Vagina (tissue), 2 donors: ENCODE measurements around the gene EIPR1. TPM values are rescaled to one million over a fixed set of nuclear protein-coding genes. Genes with fewer than 3 reads are reported as not detected.

Experiments used
- DNase-seq, 2 donors: peaks; one replicate each; pipeline ENCODE4 v3.0.0-alpha.2; 2017; ENCODE audit errors: extremely low spot score in 2 of 2
- H3K27ac ChIP-seq: fragments of 200-600 bp; sonication (generic); one replicate; pipeline ENCODE4 v1.5.1; 2019
- H3K27me3 ChIP-seq: fragments of 200-600 bp; sonication (generic); one replicate; pipeline ENCODE4 v1.5.1; 2019
- H3K36me3 ChIP-seq, 2 donors: fragments of 200-600 bp; sonication (generic); one replicate each; pipeline ENCODE4 v1.5.1; 2017 to 2019
- H3K4me1 ChIP-seq: fragments of 200-600 bp; sonication (generic); one replicate; pipeline ENCODE4 v1.5.1; 2019
- H3K4me3 ChIP-seq, 2 donors: fragments of 200-600 bp; sonication (generic); 1 replicate in 1 of 2; 2 replicates in 1 of 2; pipeline ENCODE4 v1.5.1; 2016 to 2019
- H3K9me3 ChIP-seq: fragments of 200-600 bp; sonication (generic); one replicate; pipeline ENCODE4 v1.5.1; 2019
- CTCF ChIP-seq, 3 experiments: fragments of 450-650 bp in 2 of 3; fragments of 200-600 bp in 1 of 3; sonication (generic) in 1 of 3; IDR thresholded peaks; one replicate each; pipeline ENCODE4 v1.5.1; 2017 to 2019; ENCODE audit warnings: antibody characterized with exemption in 3 of 3, mild to moderate bottlenecking in 2 of 3, moderate library complexity in 2 of 3
- POLR2A ChIP-seq, 2 donors: fragments of 450-650 bp; IDR thresholded peaks; one replicate each; pipeline ENCODE4 v1.6.1; 2017; ENCODE audit warnings: antibody characterized with exemption in 2 of 2, mild to moderate bottlenecking in 2 of 2, moderate library complexity in 2 of 2
- POLR2AphosphoS5 ChIP-seq, 2 donors: sonication (generic); formaldehyde crosslinking; IDR thresholded peaks; one replicate each; pipeline ENCODE4 v1.9.0; 2017; ENCODE audit warnings: antibody characterized with exemption in 2 of 2, mild to moderate bottlenecking in 2 of 2, low read depth in 1 of 2; ENCODE audit not compliant: insufficient read depth in 1 of 2
- intact Hi-C: fragments of 100-400 bp; cut with DNase I; formaldehyde crosslinking; loops from one replicate; pipeline ENCODE4 v1.15.1; 2023
- total RNA-seq: library from RNA; depleted of rRNA; stranded (reverse); fragments of >200 nt; gene quantifications from one replicate; pipeline ENCODE4 v1.2.3, GENCODE V29; 2016

EIPR1 gene
- total RNA-seq, 1 donor from 2014 or later, result 39.8 TPM

GRCh38 chr2:3423492-3424170 lies 46.0 kb upstream of the EIPR1 start:
- no peaks in the 10 kb centered on the region for H3K4me1 ChIP-seq
- peak in 1 of 2 donors; percentile 74 for DNase-seq
- intact Hi-C loops, result loop anchor here (10.0 kb wide), 1 partner anchor 231 kb away; the partner anchor contains the start of gene ALLC

DNA sequence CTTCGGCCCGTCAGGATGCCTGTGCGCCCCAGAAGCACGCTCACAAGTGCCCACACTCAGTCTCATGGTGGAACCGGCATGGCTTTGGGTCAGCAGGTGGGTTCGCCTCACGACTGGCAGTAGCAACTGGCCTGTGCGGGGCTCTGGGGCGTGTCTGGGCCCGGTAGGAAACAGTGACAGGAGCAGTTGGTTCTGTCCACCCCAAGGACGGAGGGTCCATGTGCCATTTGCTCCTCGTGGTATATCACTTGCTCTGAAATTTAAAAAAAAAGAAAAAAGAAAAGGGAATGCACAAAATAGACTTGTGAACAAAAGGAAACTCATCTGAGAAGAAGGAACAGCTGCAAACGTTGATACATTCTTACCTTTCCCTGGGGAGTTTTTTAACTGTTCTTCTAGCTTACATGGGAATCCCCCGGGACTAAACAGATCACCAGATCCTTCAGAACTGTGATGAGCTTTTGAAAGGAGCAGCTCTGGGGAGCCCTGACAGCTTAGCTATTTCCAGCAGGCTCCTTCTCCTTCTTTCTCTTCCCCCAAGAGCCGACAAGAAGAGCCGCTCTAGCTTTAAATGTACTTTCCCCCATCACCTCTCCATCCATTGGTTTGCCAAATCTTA lies 44.7 kb upstream of the EIPR1 start:
- intact Hi-C loops, result loop anchor here (10.0 kb wide), 1 partner anchor 233 kb away; the partner anchor contains the start of gene ALLC
- Histone ChIP-seq H3K4me3 (no peak overlapping the region), H3K4me1 (no peaks in the 10 kb centered on the region), H3K27ac (no peak overlapping the region), H3K27me3 (no peaks in the 10 kb centered on the region), H3K9me3 (no peaks in the 10 kb centered on the region), H3K36me3 (peaks cover 0 to 31% of the 10 kb centered on the region in 2 donors)
- DNase-seq, result peak in 1 of 2 donors; percentile 37
- TF ChIP-seq POLR2AphosphoS5 (IDR thresholded peaks at IDR 0.05; ENCODE audit: insufficient read depth in 1 of 2, low read depth in 1 of 2) (no peak), POLR2A (IDR thresholded peaks at IDR 0.05) (no peak)

More at GRCh38 chr2:3423492-3424170, 46.0 kb upstream of the EIPR1 start:
- TF ChIP-seq CTCF (IDR thresholded peaks at IDR 0.05) (peak; percentile 88 to 96 (median 88)), POLR2A (IDR thresholded peaks at IDR 0.05) (no peak), POLR2AphosphoS5 (IDR thresholded peaks at IDR 0.05; ENCODE audit: insufficient read depth in 1 of 2, low read depth in 1 of 2) (peak in 1 of 2 donors; percentile 20)
- H3K27me3 ChIP-seq, result no peaks in the 10 kb centered on the region
- no peak overlapping the region for H3K27ac ChIP-seq
- no peak overlapping the region for H3K4me3 ChIP-seq
- H3K36me3 ChIP-seq, result peaks cover 0 to 38% of the 10 kb centered on the region in 2 donors
- no peaks in the 10 kb centered on the region for H3K9me3 ChIP-seq

DNA sequence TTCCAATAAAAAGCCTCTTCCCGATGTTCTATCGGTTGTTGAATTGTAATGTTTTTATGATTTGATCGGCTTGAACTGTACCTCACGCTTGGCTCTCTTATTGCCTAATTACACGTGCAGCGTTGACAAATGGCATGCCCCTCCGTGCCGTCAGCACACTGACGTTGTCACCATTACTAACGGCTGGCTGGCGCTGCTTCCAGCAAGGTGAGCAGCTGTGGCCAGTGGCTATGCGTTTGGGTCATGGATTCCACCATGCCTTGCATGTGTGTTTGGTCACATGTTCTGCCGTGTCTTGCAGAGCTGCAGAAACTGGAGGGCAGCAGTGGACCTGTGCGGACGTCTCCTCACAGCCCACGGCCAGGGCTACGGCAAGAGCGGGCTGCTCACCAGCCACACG lies 44.0 kb upstream of the EIPR1 start:
- peaks cover 0 to 29% of the 10 kb centered on the region in 2 donors for H3K36me3 ChIP-seq
- H3K4me3 ChIP-seq, result no peak overlapping the region
- H3K27me3 ChIP-seq, result no peaks in the 10 kb centered on the region
- H3K27ac ChIP-seq, result no peak overlapping the region
- no peak for DNase-seq
- TF ChIP-seq POLR2AphosphoS5 (IDR thresholded peaks at IDR 0.05; ENCODE audit: insufficient read depth in 1 of 2, low read depth in 1 of 2) (no peak), POLR2A (IDR thresholded peaks at IDR 0.05) (no peak), CTCF (IDR thresholded peaks at IDR 0.05) (no peak)
- no peaks in the 10 kb centered on the region for H3K4me1 ChIP-seq
- no peaks in the 10 kb centered on the region for H3K9me3 ChIP-seq
- intact Hi-C loops, result loop anchor here (10.0 kb wide), 1 partner anchor 233 kb away; the partner anchor contains the start of gene ALLC

DNA sequence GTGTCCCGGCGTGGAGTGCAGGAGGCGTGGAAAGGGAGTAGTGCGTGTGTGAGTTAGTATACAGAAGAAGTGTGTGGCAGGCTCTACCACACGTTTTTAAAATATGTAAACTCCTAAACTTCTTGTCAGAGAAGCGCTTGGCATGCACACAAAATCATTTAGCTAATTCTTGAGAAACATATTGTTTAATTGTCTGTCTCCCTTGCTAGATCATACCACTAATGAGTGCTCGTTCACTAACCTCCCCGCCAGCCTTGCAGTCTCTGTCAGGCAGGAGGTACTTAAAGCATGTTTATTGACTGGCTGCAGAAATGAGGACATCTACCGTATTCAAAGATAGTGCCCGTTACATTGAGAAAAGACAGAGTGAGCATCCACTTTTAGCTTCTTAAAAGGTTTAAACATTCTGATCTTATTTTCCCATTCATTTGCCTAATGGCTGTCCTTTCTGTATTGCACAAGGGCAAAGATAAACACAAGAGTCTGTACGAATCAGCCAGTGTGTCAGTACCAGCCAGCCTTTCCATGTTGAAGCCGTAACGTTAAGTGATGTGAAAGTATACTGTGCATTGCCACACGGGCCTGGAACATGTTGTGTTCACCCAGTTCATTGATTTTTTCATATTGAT lies 43.3 kb upstream of the EIPR1 start:
- Histone ChIP-seq H3K27me3 (no peaks in the 10 kb centered on the region), H3K36me3 (peaks cover 0 to 29% of the 10 kb centered on the region in 2 donors), H3K27ac (no peak overlapping the region), H3K9me3 (no peaks in the 10 kb centered on the region), H3K4me1 (no peaks in the 10 kb centered on the region), H3K4me3 (no peak overlapping the region)
- no peak for TF ChIP-seq CTCF (IDR thresholded peaks at IDR 0.05)
- TF ChIP-seq POLR2AphosphoS5 (IDR thresholded peaks at IDR 0.05; ENCODE audit: insufficient read depth in 1 of 2, low read depth in 1 of 2), result no peak
- TF ChIP-seq POLR2A (IDR thresholded peaks at IDR 0.05), result no peak
- DNase-seq, result no peak
- intact Hi-C loops, result loop anchor here (10.0 kb wide), 1 partner anchor 234 kb away; the partner anchor contains the start of gene ALLC

DNA sequence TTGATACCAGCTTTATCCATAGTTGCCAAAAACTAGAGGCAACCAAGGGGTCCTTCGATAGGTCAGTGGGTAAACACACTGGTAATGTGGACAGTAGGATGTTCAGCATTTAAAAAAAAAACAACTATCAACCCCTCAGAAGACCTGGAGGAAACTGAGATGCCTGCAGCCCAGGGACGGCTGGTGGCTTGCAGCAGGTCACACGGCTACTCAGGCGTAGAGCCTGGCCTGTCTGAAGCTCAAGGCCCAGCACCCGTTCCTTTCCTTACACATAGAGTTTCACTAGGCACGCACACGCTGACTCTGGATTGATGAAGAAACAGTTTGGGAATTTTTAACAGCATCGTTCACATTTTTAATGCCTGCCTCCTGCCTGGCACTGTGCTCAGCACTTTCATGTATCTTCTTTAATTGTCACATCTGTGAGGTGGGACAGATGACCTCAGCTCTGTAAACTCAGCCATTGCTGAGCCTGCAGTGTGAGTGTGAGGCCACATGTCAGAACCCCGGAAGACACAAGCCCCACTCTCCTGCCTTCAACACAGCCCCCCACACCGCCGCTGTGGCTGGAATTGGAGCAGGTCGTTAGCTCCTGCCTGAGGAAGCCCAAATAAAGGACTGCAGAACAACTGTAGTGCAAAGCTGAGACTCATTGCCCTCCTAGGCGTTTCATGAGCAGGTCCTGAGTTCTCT lies 42.6 kb upstream of the EIPR1 start:
- no peak overlapping the region for H3K4me3 ChIP-seq
- H3K36me3 ChIP-seq, result peaks cover 0 to 25% of the 10 kb centered on the region in 2 donors
- DNase-seq, result no peak
- H3K27ac ChIP-seq, result no peak overlapping the region
- no peaks in the 10 kb centered on the region for H3K9me3 ChIP-seq
- H3K4me1 ChIP-seq, result no peaks in the 10 kb centered on the region
- TF ChIP-seq POLR2A (IDR thresholded peaks at IDR 0.05) (no peak), POLR2AphosphoS5 (IDR thresholded peaks at IDR 0.05; ENCODE audit: insufficient read depth in 1 of 2, low read depth in 1 of 2) (no peak), CTCF (IDR thresholded peaks at IDR 0.05) (no peak)
- intact Hi-C loops, result loop anchor here (10.0 kb wide), 1 partner anchor 235 kb away; the partner anchor contains the start of gene ALLC
- no peaks in the 10 kb centered on the region for H3K27me3 ChIP-seq
